Activated CD4-positive, alpha-beta T cell treated with anti-CD3 and anti-CD28 coated beads, Interleukin-10, Interleukin-2, amounts not matched to agents 100 ng/mL and 50 ng/mL, durations not matched to agents 16 hours and 8 hours (primary cell): ENCODE results near the gene AGK.
A peak's percentile ranks its signal among the peaks of the same experiment; 100 is the strongest.
"Not testable (repeated sequence)": the region's sequence is repeated elsewhere in the genome, so short reads cannot be mapped to it uniquely, and the experiment has no call there.

Experiments
- DNase-seq: peaks from one replicate; pipeline ENCODE4 v3.0.0-alpha.2; 2020

Gene AGK

DNA sequence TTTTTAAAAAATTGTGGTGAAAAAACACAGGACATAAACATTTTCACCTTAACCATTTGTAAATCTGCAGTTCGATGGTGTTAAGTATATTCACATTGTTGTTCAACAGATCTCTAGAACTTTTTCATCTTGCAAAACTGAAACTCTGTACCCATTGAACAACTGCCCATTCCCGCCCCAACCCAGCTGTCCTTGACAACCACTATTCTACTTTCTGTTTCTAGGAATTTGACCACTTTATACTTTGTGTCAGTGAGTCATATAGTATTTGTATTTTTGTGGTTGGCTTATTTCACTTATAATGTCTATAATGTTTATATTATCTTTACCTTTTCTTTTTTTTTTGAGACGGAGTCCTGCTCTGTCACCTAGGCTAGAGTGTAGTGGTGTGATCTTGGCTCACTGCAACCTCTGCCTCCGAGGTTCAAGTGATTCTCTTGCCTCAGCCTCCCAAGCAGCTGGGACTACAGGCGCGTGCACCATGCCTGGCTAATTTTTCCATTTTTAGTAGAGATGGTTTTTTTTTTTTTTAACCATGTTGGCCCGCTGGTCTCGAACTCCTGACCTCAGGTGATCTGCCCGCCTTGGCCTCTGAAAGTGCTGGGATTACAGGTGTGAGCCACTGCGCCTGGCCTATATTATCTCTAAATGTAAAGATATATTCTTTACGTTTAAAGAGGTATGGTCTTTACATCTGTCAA lies 6.8 kb downstream of the AGK start:
- DNase-seq = peak; percentile 68

GRCh38 chr7:141558544-141559183 lies 7.5 kb downstream of the AGK start:
- peak; percentile 82 for DNase-seq

- DNase-seq = no peak
Measured at GRCh38 chr7:141559961-141560360, 8.8 kb downstream of the AGK start.

GRCh38 chr7:141562036-141562435 lies 10.8 kb downstream of the AGK start:
- no peak for DNase-seq

GRCh38 chr7:141562543-141562942 lies 11.3 kb downstream of the AGK start:
- no peak for DNase-seq

- no peak for DNase-seq
Measured at GRCh38 chr7:141562972-141563371, 11.8 kb downstream of the AGK start.

- peak; percentile 68 for DNase-seq
Measured at GRCh38 chr7:141563956-141564623, 12.9 kb downstream of the AGK start.

DNA sequence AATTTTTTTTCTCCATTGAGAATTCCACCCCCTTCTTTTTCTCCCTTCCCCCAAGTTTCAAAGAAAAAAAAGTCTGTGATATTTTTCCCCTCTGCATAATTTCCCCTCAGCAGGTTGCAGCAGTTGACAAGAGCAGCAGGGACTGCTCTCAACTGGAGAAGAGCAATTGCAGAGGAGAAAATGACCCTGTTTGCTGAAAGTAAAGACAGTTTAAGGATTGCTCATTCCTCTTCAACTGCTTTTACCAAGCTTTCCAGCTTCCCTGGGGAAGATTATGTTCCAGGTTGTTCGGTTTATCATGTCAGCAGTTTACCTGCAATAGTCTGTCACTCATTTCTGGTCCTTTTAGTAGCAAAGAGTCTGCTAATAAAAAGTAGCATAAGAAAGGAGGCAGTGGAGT lies 16.2 kb downstream of the AGK start:
- no peak for DNase-seq

GRCh38 chr7:141568227-141568626 lies 17.0 kb downstream of the AGK start:
- DNase-seq = no peak

GRCh38 chr7:141571059-141571458 lies 19.8 kb downstream of the AGK start:
- no peak for DNase-seq

- DNase-seq = no peak
Measured at GRCh38 chr7:141572175-141572574, 21.0 kb downstream of the AGK start.

DNA sequence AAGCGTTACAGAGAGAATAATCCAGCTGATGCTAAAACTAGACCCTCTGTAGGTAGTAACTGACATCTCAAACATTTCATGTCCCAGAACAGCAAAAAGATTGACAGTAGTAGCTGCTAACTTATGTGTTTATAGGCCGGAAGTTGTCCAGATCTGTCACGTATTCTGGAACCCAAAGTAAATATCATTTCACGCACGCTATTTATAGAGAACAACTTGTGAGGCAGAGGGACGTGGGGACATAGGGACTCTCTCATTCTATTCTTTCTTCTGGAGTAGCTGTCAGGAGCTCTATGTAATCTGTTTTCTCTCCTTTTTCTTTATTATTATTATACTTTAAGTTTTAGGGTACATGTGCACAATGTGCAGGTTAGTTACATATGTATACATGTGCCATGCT lies 22.3 kb downstream of the AGK start:
- DNase-seq = no peak

DNA sequence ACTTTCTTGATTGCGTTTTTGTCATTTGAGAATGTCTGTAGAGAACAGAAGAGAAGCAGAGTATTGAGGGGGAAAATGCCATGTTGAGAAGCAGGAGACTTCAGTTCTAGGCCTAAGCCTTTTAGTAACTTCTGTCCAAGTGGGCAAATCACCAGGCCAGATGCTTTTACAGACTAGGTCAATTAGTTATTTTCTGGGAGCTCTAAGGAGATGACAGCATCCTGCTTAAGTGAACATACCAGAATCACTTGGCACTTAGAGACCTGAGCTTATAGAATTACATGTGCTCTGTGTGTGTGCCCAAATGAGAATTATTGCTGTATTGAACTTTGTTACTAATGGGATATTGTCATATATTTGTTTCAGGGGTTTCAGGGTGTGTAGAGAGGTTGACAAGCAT lies 24.0 kb downstream of the AGK start:
- DNase-seq = no peak

- no peak for DNase-seq
Measured at GRCh38 chr7:141575654-141576448, 24.6 kb downstream of the AGK start.

DNA sequence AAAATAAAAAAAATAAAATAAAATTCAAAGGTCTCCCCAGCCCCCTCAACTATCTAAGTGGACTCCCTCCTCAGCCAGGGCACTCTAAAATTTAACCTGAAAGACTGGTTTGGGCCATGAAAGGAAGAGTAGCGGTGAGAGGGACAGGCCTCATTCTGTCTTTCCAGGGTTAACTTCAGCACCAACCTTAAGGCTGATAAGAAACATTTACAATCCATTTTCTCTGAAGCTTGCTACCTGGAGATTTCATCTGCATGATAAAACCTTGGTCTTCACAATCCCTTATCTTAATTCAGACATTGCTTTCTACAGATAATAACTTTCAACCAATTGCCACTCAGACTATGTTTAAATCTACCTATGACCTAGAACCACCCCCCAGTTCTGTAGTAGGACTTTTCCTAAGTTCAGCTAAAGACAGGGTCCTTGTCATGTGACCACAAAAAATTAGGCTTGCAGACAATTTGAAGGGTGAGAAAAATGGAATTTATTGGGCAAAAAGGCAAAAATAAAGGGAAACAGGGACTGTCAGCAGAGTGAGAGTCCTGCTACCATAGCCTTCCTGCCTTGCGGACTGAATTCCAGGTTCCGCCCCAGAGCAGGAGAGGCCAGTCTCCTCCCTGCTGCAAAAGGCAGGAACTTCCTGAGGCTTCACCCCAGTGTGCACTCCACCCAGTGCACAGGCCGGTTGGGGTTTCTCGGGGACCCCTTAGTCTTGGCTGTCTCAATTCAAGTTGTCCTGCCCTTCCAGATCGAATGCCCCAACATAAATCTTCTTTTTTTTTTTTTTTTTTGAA lies 26.0 kb downstream of the AGK start:
- no peak for DNase-seq

- not testable (repeated sequence) for DNase-seq
Measured at GRCh38 chr7:141579953-141580352, 28.7 kb downstream of the AGK start.

- DNase-seq = not testable (repeated sequence)
Measured at GRCh38 chr7:141582063-141582462, 30.9 kb downstream of the AGK start.

- DNase-seq = no peak
Measured at GRCh38 chr7:141584935-141585334, 33.7 kb downstream of the AGK start.

DNA sequence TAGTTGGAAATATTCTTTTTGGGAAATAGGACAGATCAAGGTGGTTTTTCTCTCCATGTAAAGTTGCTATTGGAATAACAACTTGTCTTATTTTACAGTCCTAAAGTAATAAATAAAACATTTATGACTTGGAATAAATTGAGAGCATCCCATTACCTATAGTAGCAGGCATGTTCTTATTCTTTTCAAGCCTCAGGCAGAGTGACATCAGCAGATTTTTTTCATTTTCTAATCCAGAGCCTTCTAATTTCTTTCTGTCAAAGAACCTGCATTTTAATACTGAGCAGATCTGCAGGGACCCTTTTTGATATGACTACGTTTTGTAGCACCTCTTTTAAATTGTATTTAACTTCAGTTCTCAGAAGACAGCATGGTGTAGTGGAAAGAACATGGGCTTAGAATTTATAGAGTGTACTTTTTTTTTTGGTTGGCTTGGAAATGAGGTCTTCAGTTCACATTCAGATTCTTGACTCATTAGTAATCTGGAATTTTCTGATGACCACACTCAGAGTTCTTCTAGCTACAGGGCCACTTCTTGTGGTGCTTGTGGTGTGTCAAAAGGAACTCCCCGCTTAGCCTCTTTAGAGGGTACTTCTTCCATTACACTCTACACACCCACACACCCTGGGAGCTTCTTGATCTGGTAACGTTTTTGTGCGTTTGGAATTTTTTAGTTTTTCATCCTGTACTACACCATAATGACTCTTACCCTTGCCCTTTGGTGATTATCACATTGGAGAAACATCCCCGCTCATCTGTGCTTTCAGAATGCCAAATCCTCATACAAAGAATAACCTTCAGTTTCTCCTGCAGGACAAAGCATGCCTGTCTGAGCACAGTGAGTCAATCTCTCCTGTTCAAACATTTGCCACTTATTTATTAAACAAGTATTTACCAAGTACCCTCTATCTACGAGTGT lies 34.6 kb downstream of the AGK start:
- peak; percentile 43 for DNase-seq

- no peak for DNase-seq
Measured at GRCh38 chr7:141586878-141587277, 35.7 kb downstream of the AGK start.

- no peak for DNase-seq
Measured at GRCh38 chr7:141587304-141587703, 36.1 kb downstream of the AGK start.
